Activated gamma-delta T cell treated with Interleukin-2 at 50 U/mL for 16 hours (primary cell): ENCODE results near the gene HELZ.
"Not testable (repeated sequence)": the region's sequence is repeated elsewhere in the genome, so short reads cannot be mapped to it uniquely, and the experiment has no call there.

Experiments
- DNase-seq: peaks from one replicate; pipeline ENCODE4 v3.0.0-alpha.2; 2020

HELZ gene

DNA sequence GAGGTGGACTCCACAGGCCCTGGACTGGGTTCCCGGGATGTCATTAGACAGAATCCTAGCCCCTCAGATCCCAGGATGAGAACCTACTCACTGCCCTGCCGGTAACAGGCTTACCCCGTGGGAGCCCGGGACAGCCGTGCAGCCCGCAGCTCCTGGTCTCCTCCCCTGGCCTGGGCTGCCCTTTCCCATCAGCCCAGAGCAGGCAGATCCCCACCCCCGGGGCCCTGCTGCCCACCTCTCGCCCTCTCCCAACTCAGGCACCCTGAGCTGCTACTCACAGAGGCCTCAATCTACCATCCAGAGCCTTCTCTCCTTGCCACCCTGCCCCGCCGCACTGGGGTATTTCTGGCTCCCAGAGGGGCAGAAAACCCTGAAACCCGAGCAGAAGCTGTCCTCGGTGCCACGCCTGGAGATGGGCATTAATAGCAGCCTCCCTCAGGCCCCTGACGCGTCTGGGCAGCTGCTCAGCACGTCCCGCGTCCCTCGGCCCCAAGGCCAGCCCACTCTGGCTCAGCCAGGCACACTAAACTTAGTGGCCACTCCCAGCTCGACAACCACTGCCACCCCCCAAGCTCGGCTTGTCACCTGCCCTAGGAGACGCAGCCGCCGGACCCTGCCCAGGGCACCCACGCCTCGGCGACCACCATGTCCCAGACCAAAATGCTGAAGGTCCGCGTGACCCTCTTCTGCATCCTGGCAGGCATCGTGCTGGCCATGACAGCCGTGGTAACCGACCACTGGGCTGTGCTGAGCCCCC is 200.8 kb downstream of the HELZ start, which contains the start of gene CACNG1:
Gene CACNG1, plus strand, starts transcription at position 539 of the 757 bp plus-strand sequence. Its CDS starts 107 bp downstream, at position 646.
- DNase-seq = no peak

DNA sequence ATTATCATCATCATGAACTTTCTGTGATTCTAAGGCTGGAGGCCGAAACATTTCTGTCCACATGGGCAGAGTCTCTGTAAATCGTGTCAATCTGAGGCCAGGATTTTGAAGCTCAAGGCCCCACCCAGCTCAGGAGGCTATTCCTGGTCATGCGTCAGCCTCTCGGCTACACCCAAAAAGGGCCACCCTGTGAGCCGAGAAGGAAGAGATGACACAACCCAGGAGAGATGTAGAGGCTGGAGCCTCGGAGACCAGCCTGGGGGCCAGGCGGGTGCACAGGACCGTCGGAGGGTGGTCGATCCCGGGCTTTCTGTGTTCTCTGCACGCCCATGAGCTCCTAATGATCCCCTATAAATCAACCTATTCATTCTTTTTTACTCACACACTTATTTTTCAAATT is 201.7 kb downstream of the HELZ start:
- DNase-seq = no peak

DNA sequence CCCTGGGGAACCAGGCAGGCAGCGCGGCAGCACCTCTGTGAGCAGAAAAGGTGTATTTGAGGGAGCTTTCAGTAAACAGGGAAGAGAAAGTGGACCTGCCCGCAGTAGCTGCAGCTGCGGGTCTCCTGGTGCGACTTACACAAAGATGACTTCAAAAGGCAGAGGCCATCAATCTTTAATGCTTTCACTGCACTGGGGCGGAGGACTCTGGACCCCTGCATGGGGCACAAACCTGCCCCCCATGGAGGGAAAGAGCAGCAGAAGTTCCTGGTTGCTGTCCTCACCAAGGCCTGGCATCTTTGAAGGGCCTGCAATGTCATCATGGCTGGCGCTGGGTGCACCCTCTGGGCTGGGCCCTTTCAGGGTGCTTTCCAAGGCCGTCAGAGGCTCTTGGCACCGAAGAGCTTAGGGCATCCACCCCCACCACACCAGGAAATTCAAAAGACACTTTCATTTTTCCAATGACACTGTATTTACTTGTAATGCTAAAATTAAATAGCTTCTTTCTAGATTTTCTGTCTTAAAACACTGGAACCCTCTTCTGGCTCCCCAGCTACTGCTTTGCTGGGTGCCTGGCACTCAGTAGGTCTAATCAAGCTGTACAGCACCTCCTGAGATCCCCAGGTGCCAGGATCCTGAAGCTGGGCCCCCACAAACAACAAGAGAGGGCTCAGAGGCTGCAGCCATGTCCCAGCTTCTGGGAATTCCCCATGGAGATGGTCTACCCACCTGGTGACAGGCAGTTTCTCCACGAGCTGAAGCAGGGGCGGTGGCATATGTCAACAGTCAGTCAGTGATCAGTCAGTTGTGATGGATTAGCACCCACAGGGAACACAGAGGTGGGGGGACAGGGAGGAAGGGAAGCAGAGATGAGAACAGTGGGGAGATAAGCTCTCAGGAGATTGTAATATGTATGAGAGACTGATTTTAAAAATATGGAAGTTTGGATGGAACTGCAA is 202.8 kb downstream of the HELZ start:
- no peak for DNase-seq

DNA sequence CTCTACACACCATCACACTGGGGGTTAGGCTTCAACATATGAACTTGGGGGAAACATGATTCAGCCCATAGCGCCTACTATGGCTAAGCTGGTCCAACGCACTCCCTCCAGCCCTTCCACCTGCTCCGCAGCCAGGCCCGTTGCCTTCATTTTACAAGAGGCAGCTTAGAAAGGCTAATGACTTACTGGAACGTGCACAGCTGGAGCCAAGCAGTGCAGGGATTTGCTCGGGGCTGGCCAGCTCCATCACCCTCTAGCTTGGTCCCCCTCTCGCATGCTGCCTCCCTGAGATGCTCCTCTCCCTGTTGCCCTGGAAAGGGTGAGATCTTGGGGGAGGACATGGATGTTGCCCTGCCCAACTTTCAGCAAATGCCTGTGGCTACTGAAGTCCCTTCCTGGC is 203.5 kb downstream of the HELZ start:
- DNase-seq = no peak

DNA sequence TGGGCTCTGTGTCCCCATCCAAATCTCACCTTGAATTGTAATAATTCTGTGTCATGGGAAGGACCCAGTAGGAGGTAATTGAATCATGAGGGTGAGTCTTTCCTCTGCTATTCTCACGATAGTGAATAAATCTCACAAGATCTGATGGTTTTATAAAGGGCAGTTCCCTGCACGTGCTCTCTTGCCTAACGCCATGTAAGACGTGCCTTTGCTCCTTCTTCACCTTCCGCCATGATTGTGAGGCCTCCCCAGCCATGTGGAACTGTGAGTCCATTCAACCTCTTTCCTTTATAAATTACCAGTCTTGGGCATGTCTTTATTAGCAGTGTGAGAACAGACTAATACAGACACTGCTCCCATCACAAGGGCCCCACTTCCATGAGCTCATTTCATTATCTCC is 203.9 kb downstream of the HELZ start:
- not testable (repeated sequence) for DNase-seq

GRCh38 chr17:67040652-67041051 is 204.3 kb downstream of the HELZ start:
- DNase-seq = no peak

DNA sequence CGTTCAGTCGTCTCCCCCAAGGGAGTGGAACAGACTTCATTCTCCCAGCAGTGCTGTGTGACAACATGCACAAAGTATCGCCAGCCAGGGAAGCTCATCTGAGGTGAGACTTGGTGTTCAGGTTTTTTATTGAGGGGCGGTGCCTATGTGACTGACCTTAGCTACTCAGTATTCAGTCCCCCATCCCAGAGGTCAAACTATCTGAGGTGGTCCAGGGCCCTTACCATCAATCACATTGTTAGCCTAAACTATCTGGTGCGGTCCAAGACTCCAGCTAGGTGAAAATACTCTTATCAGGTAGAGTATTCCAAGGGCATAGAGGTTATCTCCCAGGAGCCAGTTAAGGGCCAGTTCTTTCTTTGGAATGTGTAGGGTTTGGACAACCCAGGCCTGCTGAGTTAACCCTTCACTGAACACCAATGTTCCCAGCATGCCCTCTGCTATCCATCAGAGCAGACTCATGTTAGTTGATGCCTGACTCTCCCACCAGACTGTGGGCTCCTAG is 206.1 kb downstream of the HELZ start:
- no peak for DNase-seq

- no peak for DNase-seq
Observed at GRCh38 chr17:67035131-67036083, 209.6 kb downstream of the HELZ start.

- no peak for DNase-seq
Observed at GRCh38 chr17:67033613-67034012, 211.4 kb downstream of the HELZ start.

GRCh38 chr17:67032985-67033384 is 212.0 kb downstream of the HELZ start:
- DNase-seq = no peak

DNA sequence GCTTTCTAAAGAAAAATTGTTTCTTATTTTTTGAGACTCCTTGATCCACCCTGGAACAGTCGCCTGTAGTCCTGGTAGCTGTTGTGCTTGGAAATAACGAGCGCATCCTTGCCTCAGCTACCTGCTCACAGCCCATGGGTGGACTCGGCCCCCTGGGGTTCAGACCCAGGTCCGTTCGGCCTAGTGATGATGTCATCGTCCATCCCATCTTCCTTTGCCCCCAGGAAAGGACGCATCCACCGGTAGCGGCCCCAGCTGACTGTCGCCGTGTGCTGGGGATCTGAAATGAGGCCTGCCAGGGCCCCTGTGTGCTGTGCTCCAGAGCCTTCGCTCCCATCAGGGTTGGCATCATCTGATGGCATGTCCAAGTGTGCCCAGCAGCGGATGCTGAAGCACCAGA is 212.6 kb downstream of the HELZ start:
- DNase-seq = no peak

DNA sequence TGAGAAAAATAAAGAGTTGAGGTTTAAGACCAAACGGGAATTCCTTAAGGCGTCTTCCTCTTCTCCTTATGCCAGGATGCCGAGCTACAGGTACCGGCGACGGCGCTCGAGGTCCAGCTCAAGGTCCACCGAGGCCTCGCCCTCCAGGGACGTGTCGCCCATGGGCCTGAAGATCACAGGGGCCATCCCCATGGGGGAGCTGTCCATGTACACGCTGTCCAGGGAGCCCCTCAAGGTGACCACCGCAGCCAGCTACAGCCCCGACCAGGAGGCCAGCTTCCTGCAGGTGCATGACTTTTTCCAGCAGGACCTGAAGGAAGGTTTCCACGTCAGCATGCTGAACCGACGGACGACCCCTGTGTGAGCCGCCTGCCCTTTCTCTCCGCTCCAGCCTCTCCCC is 214.4 kb downstream of the HELZ start:
- no peak for DNase-seq

GRCh38 chr17:67027031-67027628 is 217.9 kb downstream of the HELZ start:
- DNase-seq = no peak

GRCh38 chr17:67026341-67026740 is 218.7 kb downstream of the HELZ start:
- no peak for DNase-seq

DNA sequence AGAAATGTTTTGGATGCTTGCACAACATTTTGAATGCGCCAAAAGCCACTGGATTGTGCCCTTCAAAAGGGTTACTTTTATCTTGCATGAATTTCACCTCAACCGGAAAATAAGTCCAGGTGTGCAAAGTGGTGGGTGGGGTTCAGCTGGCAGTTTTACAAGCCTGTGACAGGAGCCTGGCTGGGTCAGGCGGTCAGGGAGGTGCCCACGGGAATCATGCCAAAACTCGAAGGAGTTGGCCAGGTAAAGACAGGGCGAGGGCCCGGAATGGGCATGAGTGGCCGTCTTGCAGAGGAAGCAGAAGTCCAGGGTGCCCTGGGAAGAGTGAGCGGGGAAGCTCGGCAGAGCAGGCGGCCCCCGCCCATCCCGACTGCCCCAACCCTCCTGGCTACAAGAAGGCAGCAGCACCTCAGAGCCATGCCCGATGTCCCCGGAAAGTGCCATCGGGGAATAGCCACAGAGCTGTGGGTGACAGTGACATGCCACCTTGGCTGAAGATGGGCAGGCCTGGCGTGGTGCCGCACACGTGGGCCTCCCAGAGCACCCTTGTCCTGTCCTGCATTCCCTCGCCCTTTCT is 219.7 kb downstream of the HELZ start:
- DNase-seq = no peak

GRCh38 chr17:67024736-67025135 is 220.3 kb downstream of the HELZ start:
- DNase-seq = no peak

- DNase-seq = no peak
Observed at GRCh38 chr17:67022451-67022810, 222.6 kb downstream of the HELZ start.

GRCh38 chr17:67021743-67022450 is 223.1 kb downstream of the HELZ start:
- no peak for DNase-seq

- no peak for DNase-seq
Observed at GRCh38 chr17:67021196-67021595, 223.8 kb downstream of the HELZ start.
